GM06990 (cell line): ENCODE measurements around the gene EMX1.

Experiments used
- DNase-seq: peaks from one replicate; pipeline ENCODE4 v3.0.0-alpha.2; 2011; ENCODE audit not compliant: insufficient read length; ENCODE audit errors: extremely low read depth
- H3K27me3 ChIP-seq: replicated peaks from 2 replicates; pipeline ENCODE4 v1.6.0; 2011; ENCODE audit warnings: low read length; ENCODE audit not compliant: control insufficient read depth, insufficient read depth
- H3K36me3 ChIP-seq: 2 replicates; pipeline ENCODE4 v1.5.1; 2011; ENCODE audit warnings: low read length; ENCODE audit not compliant: control insufficient read depth, insufficient read depth
- H3K4me3 ChIP-seq: replicated peaks from 2 replicates; pipeline ENCODE4 v1.5.1; 2011; ENCODE audit warnings: low read depth, mild to moderate bottlenecking, control low read depth, low read length
- TF ChIP-seq, protein P1 (sequence below): IDR thresholded peaks from 2 replicates; pipeline ENCODE4 v1.5.1; 2011; ENCODE audit warnings: low read length, control low read depth, mild to moderate bottlenecking, inconsistent platforms; ENCODE audit not compliant: insufficient read depth, poor library complexity, severe bottlenecking

EMX1 gene

DNA sequence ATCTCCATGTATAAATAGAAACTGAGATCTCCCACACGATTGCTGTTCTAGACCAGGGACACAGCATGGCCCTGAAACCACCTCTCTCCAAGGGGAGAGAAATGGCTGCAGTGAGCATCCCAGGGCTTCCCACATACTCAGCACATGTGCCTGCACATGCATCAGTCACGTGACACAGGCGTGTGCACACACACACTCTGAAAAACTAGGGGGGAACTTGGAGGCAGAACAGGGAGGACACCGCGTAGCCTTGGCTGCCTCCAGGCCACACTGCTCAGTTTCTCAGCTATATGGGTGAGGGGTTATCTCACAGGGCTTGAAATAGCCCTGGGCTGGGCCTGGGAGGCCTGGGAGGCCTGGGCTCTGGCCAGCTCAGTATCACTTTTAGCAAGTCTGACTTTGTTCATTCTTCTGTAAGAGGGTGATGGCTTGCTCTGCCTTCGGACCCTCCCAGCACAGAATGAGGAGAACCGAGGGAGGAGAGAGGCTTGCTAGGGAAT is 66.9 kb downstream of the EMX1 start:
- TF ChIP-seq, protein P1, sequence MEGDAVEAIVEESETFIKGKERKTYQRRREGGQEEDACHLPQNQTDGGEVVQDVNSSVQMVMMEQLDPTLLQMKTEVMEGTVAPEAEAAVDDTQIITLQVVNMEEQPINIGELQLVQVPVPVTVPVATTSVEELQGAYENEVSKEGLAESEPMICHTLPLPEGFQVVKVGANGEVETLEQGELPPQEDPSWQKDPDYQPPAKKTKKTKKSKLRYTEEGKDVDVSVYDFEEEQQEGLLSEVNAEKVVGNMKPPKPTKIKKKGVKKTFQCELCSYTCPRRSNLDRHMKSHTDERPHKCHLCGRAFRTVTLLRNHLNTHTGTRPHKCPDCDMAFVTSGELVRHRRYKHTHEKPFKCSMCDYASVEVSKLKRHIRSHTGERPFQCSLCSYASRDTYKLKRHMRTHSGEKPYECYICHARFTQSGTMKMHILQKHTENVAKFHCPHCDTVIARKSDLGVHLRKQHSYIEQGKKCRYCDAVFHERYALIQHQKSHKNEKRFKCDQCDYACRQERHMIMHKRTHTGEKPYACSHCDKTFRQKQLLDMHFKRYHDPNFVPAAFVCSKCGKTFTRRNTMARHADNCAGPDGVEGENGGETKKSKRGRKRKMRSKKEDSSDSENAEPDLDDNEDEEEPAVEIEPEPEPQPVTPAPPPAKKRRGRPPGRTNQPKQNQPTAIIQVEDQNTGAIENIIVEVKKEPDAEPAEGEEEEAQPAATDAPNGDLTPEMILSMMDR, result no peak
- no peaks in the 10 kb centered on the region for H3K36me3 ChIP-seq
- H3K4me3 ChIP-seq, result no peak overlapping the region
- H3K27me3 ChIP-seq, result no peaks in the 10 kb centered on the region
- DNase-seq, result no peak
